Heart right ventricle (tissue), 16 donors: ENCODE results near the gene RASGRP2. TPM values are rescaled to one million over a fixed set of nuclear protein-coding genes. Genes with fewer than 3 reads are reported as not detected.

ENCODE experiments used
- ATAC-seq, 8 donors: fragments of 200-7000 bp; cut with Tn5 transposase; one replicate each; pipeline ENCODE4 v1.9.1; 2020; ENCODE audit warnings: mild to moderate bottlenecking in 8 of 8, moderate library complexity in 8 of 8, moderate number of reproducible peaks in 1 of 8
- DNase-seq, 2 donors: peaks; one replicate each; pipeline ENCODE4 v3.0.0-alpha.2; 2020
- H3K27ac ChIP-seq, 10 donors: fragments of 200-600 bp; sonication (generic) in 2 of 10; one replicate each; pipeline versions ENCODE4 v1.5.0 to v1.8.0; 2020 to 2022; ENCODE audit warnings: mild to moderate bottlenecking in 3 of 10
- H3K27me3 ChIP-seq, 7 donors: fragments of 200-600 bp; one replicate each; pipeline ENCODE4 v1.8.0; 2021 to 2022; ENCODE audit warnings: mild to moderate bottlenecking in 2 of 7
- H3K36me3 ChIP-seq, 9 donors: fragments of 200-600 bp; sonication (generic) in 1 of 9; one replicate each; pipeline versions ENCODE4 v1.5.0 to v1.8.0; 2020 to 2022; ENCODE audit warnings: mild to moderate bottlenecking in 2 of 9
- H3K4me1 ChIP-seq, 9 donors: fragments of 200-600 bp; sonication (generic) in 1 of 9; one replicate each; pipeline versions ENCODE4 v1.5.0 to v1.8.0; 2020 to 2022; ENCODE audit warnings: mild to moderate bottlenecking in 4 of 9
- H3K4me3 ChIP-seq, 10 donors: fragments of 200-600 bp; sonication (generic) in 2 of 10; one replicate each; pipeline versions ENCODE4 v1.5.0 to v1.8.0; 2020 to 2022; ENCODE audit warnings: mild to moderate bottlenecking in 7 of 10, moderate library complexity in 2 of 10
- H3K9me3 ChIP-seq, 11 donors: fragments of 200-600 bp in 10 of 11; sonication (generic) in 2 of 11; one replicate each; pipeline versions ENCODE4 v1.5.0 to v1.8.0; 2013 to 2022; ENCODE audit warnings: mild to moderate bottlenecking in 2 of 11, control low read depth in 1 of 11, moderate library complexity in 1 of 11
- CTCF ChIP-seq, 9 donors: fragments of 200-600 bp; sonication (generic) in 2 of 9; IDR thresholded peaks; one replicate each; pipeline versions ENCODE4 v1.5.0 to v1.8.0; 2021 to 2022; ENCODE audit warnings: antibody characterized with exemption in 9 of 9, mild to moderate bottlenecking in 5 of 9, moderate library complexity in 1 of 9
- WGBS, 2 donors: extraction: QIAGEN DNeasy Blood & Tissue Kit; methylation state at CpG; one replicate each; pipeline ENCODE4 v1.1.7; 2013; ENCODE audit warnings: inconsistent platforms in 1 of 2; 5-methylcytosine and 5-hydroxymethylcytosine counted together
- intact Hi-C, 10 donors: fragments of 100-400 bp; cut with DNase I; formaldehyde crosslinking; loops; one replicate each; pipeline versions ENCODE4 v1.11.1 to v1.14.2; 2022
- polyA plus RNA-seq, 2 donors: library from polyadenylated mRNA; stranded (reverse); fragments of 200-250 nt; gene quantifications; one replicate each; pipeline ENCODE4 v1.2.3, GENCODE V29; 2013
- total RNA-seq, 10 donors: library from RNA; stranded (reverse); fragmentation: NEBNext Ultra II Directional in 3 of 10; extraction: Animal tissue kit (Norgen Biotek cat#: 25700) in 3 of 10; gene quantifications; one replicate each; pipeline versions ENCODE4 v1.2.1 to v1.2.4, GENCODE V29; 2021 to 2023
- donor health status: Arrhythmogenic right ventricular cardiomyopathy.
- donor health status: ischemic (EF 13 %, LVEDD 7.1; RV severe dilation, severe dysfunction).
- donor health status: healthy with polysubstance abuse.
- donor health status: DM: no; HTN: yes; CAD: no.
- donor health status: DM: no; HTN: no; CAD: no.
- donor health status: ischemic (EF 25% LVEDD 6.9; RV normal size, moderate dysfunction).
- donor health status: ischemic (EF 25% LVEDD 5.7; RV mildly dilated, moderate dysfunction).
- donor health status: healthy.
- donor health status: DM: yes; HTN: yes; CAD: no.
- donor health status: Ischemic cardiomyopathy.
- donor health status: ischemic (EF 35%, LVEDD 5.7; RV mildly dilated, moderate dysfunction).
- donor health status: nonischemic (EF 11% LVEDD 7.7; RV severe dilation, severe dysfunction).
- donor health status: DM: yes; HTN: yes; CAD: no.
- donor health status: PGD.
- donor health status: ischemic (EF 29% LVEDD 5.4; RV normal size, mild dysfunction).
- donor health status: nonischemic (EF 23%, LVEDD 6.1; RV moderate dilation, normal function).

RASGRP2 gene
- total and polyA plus RNA-seq, 12 donors = 18.9 to 128 (median 27.3) TPM

- no peaks in the 10 kb centered on the region for H3K9me3 ChIP-seq
- H3K27ac ChIP-seq = peak overlapping the region in 8 of 10 donors; percentile 65 to 87 (median 79)
- DNase-seq = no peak
- peaks cover 33 to 77% (median 70%) of the 10 kb centered on the region in 9 donors for H3K4me1 ChIP-seq
- WGBS, 2 donors = 62 to 66% methylated on average over 5 of the region's 5 CpGs
- intact Hi-C loops = no loop called here
- no peak overlapping the region for H3K4me3 ChIP-seq
- no peak for ATAC-seq
- no peaks in the 10 kb centered on the region for H3K27me3 ChIP-seq
- peaks cover 4 to 58% (median 36%) of the 10 kb centered on the region in 9 donors for H3K36me3 ChIP-seq
- TF ChIP-seq CTCF (IDR thresholded peaks at IDR 0.05) = no peak
Measured at GRCh38 chr11:64762277-64762673, 18.3 kb upstream of the RASGRP2 start.

GRCh38 chr11:64760759-64761420 lies 16.9 kb upstream of the RASGRP2 start:
- intact Hi-C loops = no loop called here
- no peak for DNase-seq
- no peaks in the 10 kb centered on the region for H3K9me3 ChIP-seq
- H3K4me1 ChIP-seq = peaks cover 33 to 78% (median 68%) of the 10 kb centered on the region in 9 donors
- H3K36me3 ChIP-seq = peaks cover 0 to 44% (median 23%) of the 10 kb centered on the region in 9 donors
- peak overlapping the region in 9 of 10 donors; percentile 69 to 87 (median 82) for H3K27ac ChIP-seq
- no peak for ATAC-seq
- H3K27me3 ChIP-seq = no peaks in the 10 kb centered on the region
- WGBS, 2 donors = 65 to 73% methylated on average over 7 of the region's 7 CpGs
- no peak overlapping the region for H3K4me3 ChIP-seq
- no peak for TF ChIP-seq CTCF (IDR thresholded peaks at IDR 0.05)

GRCh38 chr11:64759722-64760719 lies 16.1 kb upstream of the RASGRP2 start, which contains the start of gene PYGM:
PYGM (minus strand) TSS chr11:64759974; CDS start chr11:64759898, 76 bp downstream.
- peak within 1 kb of the TSS; percentile 34 to 87 (median 82) for H3K27ac ChIP-seq
- H3K4me3 ChIP-seq = peak within 1 kb of the TSS; percentile 20 to 53 (median 46)
- intact Hi-C loops = no loop called here
- ATAC-seq (peak; percentile 76 to 88 (median 85)), DNase-seq (peak; percentile 87 to 90)
- 16 to 27% methylated on average over 24 of the region's 24 CpGs for WGBS, 2 donors
- peaks cover 33 to 79% (median 61%) of the 10 kb centered on the region in 9 donors for H3K4me1 ChIP-seq
- no peaks in the 10 kb centered on the region for H3K9me3 ChIP-seq
- TF ChIP-seq CTCF (IDR thresholded peaks at IDR 0.05) = no peak
- peaks cover 0 to 36% (median 15%) of the 10 kb centered on the region in 9 donors for H3K36me3 ChIP-seq
- no peaks in the 10 kb centered on the region for H3K27me3 ChIP-seq

- no peaks in the 10 kb centered on the region for H3K9me3 ChIP-seq
- TF ChIP-seq CTCF (IDR thresholded peaks at IDR 0.05) = no peak
- peak overlapping the region; percentile 34 to 87 (median 82) for H3K27ac ChIP-seq
- H3K36me3 ChIP-seq = peaks cover 0 to 28% (median 7%) of the 10 kb centered on the region in 9 donors
- H3K4me1 ChIP-seq = peaks cover 29 to 74% (median 54%) of the 10 kb centered on the region in 9 donors
- no peaks in the 10 kb centered on the region for H3K27me3 ChIP-seq
- no peak for DNase-seq
- H3K4me3 ChIP-seq = peak overlapping the region; percentile 20 to 53 (median 46)
- ATAC-seq = peak in 7 of 8 donors; percentile 0 to 38 (median 15)
- intact Hi-C loops = no loop called here
- 36 to 39% methylated on average over 21 of the region's 21 CpGs for WGBS, 2 donors
Measured at GRCh38 chr11:64759131-64759721, 15.3 kb upstream of the RASGRP2 start.
